Heart right ventricle (tissue), 16 donors: ENCODE results near the gene COL5A2. TPM values are rescaled to one million over a fixed set of nuclear protein-coding genes. Genes with fewer than 3 reads are reported as not detected.

Source experiments
- ATAC-seq, 8 donors: fragments of 200-7000 bp; cut with Tn5 transposase; one replicate each; pipeline ENCODE4 v1.9.1; 2020; ENCODE audit warnings: mild to moderate bottlenecking in 8 of 8, moderate library complexity in 8 of 8, moderate number of reproducible peaks in 1 of 8
- DNase-seq, 2 donors: peaks; one replicate each; pipeline ENCODE4 v3.0.0-alpha.2; 2020
- H3K27ac ChIP-seq, 10 donors: fragments of 200-600 bp; sonication (generic) in 2 of 10; one replicate each; pipeline versions ENCODE4 v1.5.0 to v1.8.0; 2020 to 2022; ENCODE audit warnings: mild to moderate bottlenecking in 3 of 10
- H3K27me3 ChIP-seq, 7 donors: fragments of 200-600 bp; one replicate each; pipeline ENCODE4 v1.8.0; 2021 to 2022; ENCODE audit warnings: mild to moderate bottlenecking in 2 of 7
- H3K36me3 ChIP-seq, 9 donors: fragments of 200-600 bp; sonication (generic) in 1 of 9; one replicate each; pipeline versions ENCODE4 v1.5.0 to v1.8.0; 2020 to 2022; ENCODE audit warnings: mild to moderate bottlenecking in 2 of 9
- H3K4me1 ChIP-seq, 9 donors: fragments of 200-600 bp; sonication (generic) in 1 of 9; one replicate each; pipeline versions ENCODE4 v1.5.0 to v1.8.0; 2020 to 2022; ENCODE audit warnings: mild to moderate bottlenecking in 4 of 9
- H3K4me3 ChIP-seq, 10 donors: fragments of 200-600 bp; sonication (generic) in 2 of 10; one replicate each; pipeline versions ENCODE4 v1.5.0 to v1.8.0; 2020 to 2022; ENCODE audit warnings: mild to moderate bottlenecking in 7 of 10, moderate library complexity in 2 of 10
- H3K9me3 ChIP-seq, 11 donors: fragments of 200-600 bp in 10 of 11; sonication (generic) in 2 of 11; one replicate each; pipeline versions ENCODE4 v1.5.0 to v1.8.0; 2013 to 2022; ENCODE audit warnings: mild to moderate bottlenecking in 2 of 11, control low read depth in 1 of 11, moderate library complexity in 1 of 11
- WGBS, 2 donors: extraction: QIAGEN DNeasy Blood & Tissue Kit; methylation state at CpG; one replicate each; pipeline ENCODE4 v1.1.7; 2013; ENCODE audit warnings: inconsistent platforms in 1 of 2; 5-methylcytosine and 5-hydroxymethylcytosine counted together
- intact Hi-C, 10 donors: fragments of 100-400 bp; cut with DNase I; formaldehyde crosslinking; loops; one replicate each; pipeline versions ENCODE4 v1.11.1 to v1.14.2; 2022
- long read RNA-seq, 3 donors: library from polyadenylated mRNA; unstranded; transcript quantifications; one replicate each; pipeline ENCODE4 v2.0.0, GENCODE V29; 2020 to 2021
- polyA plus RNA-seq, 2 donors: library from polyadenylated mRNA; stranded (reverse); fragments of 200-250 nt; gene quantifications; one replicate each; pipeline ENCODE4 v1.2.3, GENCODE V29; 2013
- total RNA-seq, 10 donors: library from RNA; stranded (reverse); fragmentation: NEBNext Ultra II Directional in 3 of 10; extraction: Animal tissue kit (Norgen Biotek cat#: 25700) in 3 of 10; gene quantifications; one replicate each; pipeline versions ENCODE4 v1.2.1 to v1.2.4, GENCODE V29; 2021 to 2023
- TF ChIP-seq, protein P1 (sequence below), 9 donors: fragments of 200-600 bp; sonication (generic) in 2 of 9; IDR thresholded peaks; one replicate each; pipeline versions ENCODE4 v1.5.0 to v1.8.0; 2021 to 2022; ENCODE audit warnings: antibody characterized with exemption in 9 of 9, mild to moderate bottlenecking in 5 of 9, moderate library complexity in 1 of 9
- donor health status: Arrhythmogenic right ventricular cardiomyopathy.
- donor health status: ischemic (EF 13 %, LVEDD 7.1; RV severe dilation, severe dysfunction).
- donor health status: healthy with polysubstance abuse.
- donor health status: DM: no; HTN: yes; CAD: no.
- donor health status: DM: no; HTN: no; CAD: no.
- donor health status: ischemic (EF 25% LVEDD 6.9; RV normal size, moderate dysfunction).
- donor health status: ischemic (EF 25% LVEDD 5.7; RV mildly dilated, moderate dysfunction).
- donor health status: healthy.
- donor health status: DM: yes; HTN: yes; CAD: no.
- donor health status: Ischemic cardiomyopathy.
- donor health status: ischemic (EF 35%, LVEDD 5.7; RV mildly dilated, moderate dysfunction).
- donor health status: nonischemic (EF 11% LVEDD 7.7; RV severe dilation, severe dysfunction).
- donor health status: DM: yes; HTN: yes; CAD: no.
- donor health status: PGD.
- donor health status: ischemic (EF 29% LVEDD 5.4; RV normal size, mild dysfunction).
- donor health status: nonischemic (EF 23%, LVEDD 6.1; RV moderate dilation, normal function).

The COL5A2 gene
- total RNA-seq (10 to 100 TPM in 3 of 10 donors, 1 to 10 TPM in 7; 4.8 to 44.7 (median 7.5) TPM), polyA plus RNA-seq (10 to 100 TPM; 11.6 to 15.4 TPM)
- long read RNA-seq, donor 1, full-length matches to known transcripts: 2 of 7 reads
- long read RNA-seq, donor 1, partial matches to known transcripts: 4 of 7 reads
- long read RNA-seq, donor 1, other reads (novel, unspliced or antisense): 1 of 7 reads
- long read RNA-seq, donor 2, full-length matches to known transcripts: 6 of 12 reads
- long read RNA-seq, donor 2, partial matches to known transcripts: 6 of 12 reads
- long read RNA-seq, donor 2, other reads (novel, unspliced or antisense): 0 of 12 reads
- long read RNA-seq, donor 3, full-length matches to known transcripts: 3 of 11 reads
- long read RNA-seq, donor 3, partial matches to known transcripts: 5 of 11 reads
- long read RNA-seq, donor 3, other reads (novel, unspliced or antisense): 3 of 11 reads

DNA sequence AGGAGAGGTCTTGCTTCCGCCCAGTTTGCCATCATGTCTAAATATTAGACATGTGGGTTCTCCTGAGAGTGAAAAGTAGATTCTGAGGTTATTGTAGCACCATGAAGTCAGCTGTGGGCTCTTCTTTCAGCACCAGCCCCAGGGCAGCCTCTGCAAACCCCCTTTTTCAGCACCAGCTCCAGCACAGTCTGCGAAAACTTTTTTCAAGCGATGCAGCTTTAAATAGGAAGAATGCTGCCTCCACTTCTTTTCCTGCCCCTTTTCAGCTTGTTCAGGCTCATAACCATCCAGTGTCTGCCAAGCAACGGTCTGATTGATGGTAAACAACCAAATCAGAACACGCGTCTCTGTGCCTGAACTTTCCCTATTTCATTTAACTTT is at the start of gene COL5A2:
COL5A2 (minus strand) TSS at position 192 of the 381 bp plus-strand sequence; CDS start at position 35, 157 bp downstream.
- TF ChIP-seq, protein P1, sequence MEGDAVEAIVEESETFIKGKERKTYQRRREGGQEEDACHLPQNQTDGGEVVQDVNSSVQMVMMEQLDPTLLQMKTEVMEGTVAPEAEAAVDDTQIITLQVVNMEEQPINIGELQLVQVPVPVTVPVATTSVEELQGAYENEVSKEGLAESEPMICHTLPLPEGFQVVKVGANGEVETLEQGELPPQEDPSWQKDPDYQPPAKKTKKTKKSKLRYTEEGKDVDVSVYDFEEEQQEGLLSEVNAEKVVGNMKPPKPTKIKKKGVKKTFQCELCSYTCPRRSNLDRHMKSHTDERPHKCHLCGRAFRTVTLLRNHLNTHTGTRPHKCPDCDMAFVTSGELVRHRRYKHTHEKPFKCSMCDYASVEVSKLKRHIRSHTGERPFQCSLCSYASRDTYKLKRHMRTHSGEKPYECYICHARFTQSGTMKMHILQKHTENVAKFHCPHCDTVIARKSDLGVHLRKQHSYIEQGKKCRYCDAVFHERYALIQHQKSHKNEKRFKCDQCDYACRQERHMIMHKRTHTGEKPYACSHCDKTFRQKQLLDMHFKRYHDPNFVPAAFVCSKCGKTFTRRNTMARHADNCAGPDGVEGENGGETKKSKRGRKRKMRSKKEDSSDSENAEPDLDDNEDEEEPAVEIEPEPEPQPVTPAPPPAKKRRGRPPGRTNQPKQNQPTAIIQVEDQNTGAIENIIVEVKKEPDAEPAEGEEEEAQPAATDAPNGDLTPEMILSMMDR (IDR thresholded peaks at IDR 0.05): no peak
- intact Hi-C loops: loop anchor here in 2 of 10 donors (5.0 to 10.0 kb wide), 3 partner anchors 55 to 108 kb away; no protein-coding TSS in a partner anchor
- WGBS, 2 donors: 9 to 11% methylated on average over 6 of the region's 6 CpGs

DNA sequence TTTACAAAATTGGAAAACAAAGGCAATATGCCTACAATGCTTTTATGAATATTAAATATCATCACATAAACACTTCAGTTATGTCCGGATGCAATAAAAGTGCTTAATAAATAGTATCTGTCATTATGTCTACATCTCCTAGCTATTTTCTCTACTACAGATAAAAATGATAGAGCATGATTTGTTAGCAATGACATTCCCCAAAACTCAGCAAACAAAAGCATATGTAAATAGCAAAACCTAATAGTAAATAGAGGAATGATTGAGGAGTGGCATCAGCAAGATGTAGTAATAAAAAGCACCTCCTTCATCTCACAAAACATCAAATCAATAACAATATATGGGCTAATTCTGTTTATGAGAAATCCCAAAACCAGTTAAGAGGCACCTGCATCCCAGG is 46.5 kb upstream of the COL5A2 start:
- Histone ChIP-seq H3K27ac (no peak overlapping the region), H3K36me3 (no peaks in the 10 kb centered on the region), H3K9me3 (peaks cover 0 to 7% (median 0%) of the 10 kb centered on the region in 11 donors), H3K4me1 (peaks cover 0 to 9% (median 4%) of the 10 kb centered on the region in 9 donors), H3K4me3 (no peak overlapping the region), H3K27me3 (no peaks in the 10 kb centered on the region)
- WGBS, 2 donors: 98 to 99% methylated on average over 1 of the region's 1 CpG
- TF ChIP-seq, protein P1 (IDR thresholded peaks at IDR 0.05): no peak
- ATAC-seq: no peak
- no peak for DNase-seq
- intact Hi-C loops: no loop called here

More for the DNA sequence above, at the start of gene COL5A2:
- H3K27ac ChIP-seq: peak within 1 kb of the TSS; percentile 40 to 83 (median 74)
- peaks cover 0 to 3% (median 0%) of the 10 kb centered on the region in 7 donors for H3K27me3 ChIP-seq
- ATAC-seq (peak; percentile 44 to 92 (median 88)), DNase-seq (peak in 1 of 2 donors; percentile 50)
- H3K9me3 ChIP-seq: peaks cover 0 to 9% (median 0%) of the 10 kb centered on the region in 11 donors
- H3K4me1 ChIP-seq: peaks cover 0 to 3% (median 0%) of the 10 kb centered on the region in 9 donors
- peak within 1 kb of the TSS in 9 of 10 donors; percentile 41 to 63 (median 57) for H3K4me3 ChIP-seq
- H3K36me3 ChIP-seq: no peaks in the 10 kb centered on the region

DNA sequence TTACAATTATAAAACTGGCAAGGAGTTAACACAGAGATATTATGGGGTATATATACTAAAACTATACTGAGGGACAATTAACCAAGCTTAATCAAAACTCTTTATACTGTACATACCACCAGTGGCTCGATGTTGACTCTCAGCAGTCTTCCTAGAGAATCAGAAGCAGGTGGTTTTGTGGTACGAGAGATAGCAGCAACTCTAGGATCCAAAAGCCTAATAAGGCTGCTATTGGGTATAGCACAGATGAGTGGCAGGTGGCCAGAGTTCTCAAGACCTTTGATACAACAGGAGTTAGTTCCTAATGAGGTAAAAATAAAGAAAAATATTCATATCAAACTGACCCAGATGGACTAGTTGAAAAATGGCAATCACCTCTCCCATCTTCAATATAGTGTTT is 45.5 kb upstream of the COL5A2 start:
- no peaks in the 10 kb centered on the region for H3K36me3 ChIP-seq
- no peak overlapping the region for H3K27ac ChIP-seq
- 81 to 82% methylated on average over 2 of the region's 2 CpGs for WGBS, 2 donors
- peaks cover 0 to 9% (median 4%) of the 10 kb centered on the region in 9 donors for H3K4me1 ChIP-seq
- TF ChIP-seq, protein P1 (IDR thresholded peaks at IDR 0.05): no peak
- ATAC-seq (no peak), DNase-seq (no peak)
- H3K9me3 ChIP-seq: peaks cover 0 to 7% (median 0%) of the 10 kb centered on the region in 11 donors
- H3K4me3 ChIP-seq: no peak overlapping the region
- H3K27me3 ChIP-seq: no peaks in the 10 kb centered on the region
- intact Hi-C loops: no loop called here

DNA sequence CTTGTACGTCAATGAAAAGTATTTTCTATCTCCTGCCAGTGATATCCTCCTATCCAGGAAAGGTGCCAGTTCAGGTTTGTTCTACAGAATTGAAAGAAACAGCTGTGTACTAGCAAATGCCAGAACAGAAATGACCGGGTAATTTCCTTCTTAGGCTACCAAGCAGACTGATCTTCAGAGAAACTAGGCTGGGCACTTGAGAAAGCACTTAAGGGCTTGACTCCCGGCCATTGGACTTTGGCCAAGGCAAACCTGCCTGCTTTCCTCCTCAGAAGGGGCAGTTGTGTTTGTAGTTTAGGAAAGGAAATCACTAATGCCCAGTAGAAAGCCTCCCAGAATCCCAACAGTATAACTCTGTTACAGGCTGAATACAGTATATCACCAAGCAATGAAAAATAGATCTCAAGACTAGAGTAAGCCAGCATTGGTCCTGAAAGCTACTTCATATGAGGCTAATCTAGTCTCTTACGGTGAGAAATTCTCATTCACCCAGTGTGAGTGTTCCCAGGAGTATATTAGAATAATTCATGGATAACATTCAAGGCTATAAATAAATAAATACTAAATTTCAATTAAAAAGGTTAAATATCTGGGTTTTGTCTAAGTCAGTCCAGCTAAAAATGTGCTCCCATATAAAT is 43.0 kb upstream of the COL5A2 start:
- intact Hi-C loops: no loop called here
- peaks cover 0 to 7% (median 0%) of the 10 kb centered on the region in 11 donors for H3K9me3 ChIP-seq
- peaks cover 0 to 9% (median 4%) of the 10 kb centered on the region in 9 donors for H3K4me1 ChIP-seq
- peak in 1 of 2 donors; percentile 10 for DNase-seq
- H3K27me3 ChIP-seq: no peaks in the 10 kb centered on the region
- 39% methylated on average over 4 of the region's 4 CpGs for WGBS, 2 donors
- no peaks in the 10 kb centered on the region for H3K36me3 ChIP-seq
- ATAC-seq: peak in 2 of 8 donors; percentile 14 to 29
- TF ChIP-seq, protein P1 (IDR thresholded peaks at IDR 0.05): no peak
- no peak overlapping the region for H3K4me3 ChIP-seq
- no peak overlapping the region for H3K27ac ChIP-seq
